HG03103 (cell line): ENCODE measurements around the gene ANKRD26.

Experiments
- ATAC-seq: cut with Tn5 transposase; IDR thresholded peaks from one replicate; pipeline ENCODE4 v1.9.1; 2021; ENCODE audit warnings: low read depth; ENCODE audit not compliant: unreplicated experiment

ANKRD26 gene

GRCh38 chr10:27022048-27022447 lies 78.2 kb downstream of the ANKRD26 start:
- ATAC-seq: no peak

DNA sequence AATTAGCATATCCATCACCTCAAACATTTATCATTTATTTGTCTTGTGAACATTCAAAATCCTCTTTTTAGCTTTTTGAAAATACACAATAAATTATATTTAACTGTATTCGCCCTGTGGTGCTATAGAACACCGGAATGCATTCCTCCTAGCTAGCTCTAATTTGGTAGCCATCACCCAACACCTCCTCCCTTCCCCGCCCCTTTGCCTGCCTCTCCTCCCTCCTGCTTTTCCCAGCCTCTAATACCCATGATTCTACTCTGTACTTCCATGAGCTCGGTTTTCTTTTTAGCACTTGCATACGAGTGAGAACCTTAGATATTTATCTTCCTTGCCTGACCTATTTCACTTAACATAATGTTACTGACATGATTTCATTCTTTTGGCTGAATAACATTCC lies 80.1 kb downstream of the ANKRD26 start:
- ATAC-seq: no peak

DNA sequence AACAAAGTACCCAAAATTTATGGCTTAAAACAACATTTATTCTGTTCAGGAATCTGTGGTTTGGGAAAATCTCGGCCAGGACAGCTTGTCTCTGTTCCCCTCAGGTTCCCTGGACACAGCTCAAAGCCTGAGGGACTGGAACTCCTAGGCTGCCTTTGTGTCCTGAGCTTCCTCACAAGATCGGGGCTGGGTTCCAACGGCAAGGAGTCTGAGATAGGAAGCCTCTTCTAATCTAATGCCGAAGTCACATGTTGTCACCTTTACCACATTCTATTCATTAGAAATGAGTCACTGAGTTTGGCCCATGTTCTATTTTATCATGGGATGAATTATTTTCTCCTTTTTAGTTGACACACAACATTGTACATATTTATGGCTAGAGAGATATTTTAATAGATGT lies 80.5 kb downstream of the ANKRD26 start:
- ATAC-seq: no peak

- ATAC-seq: no peak
Observed at GRCh38 chr10:26997610-26998009, 102.7 kb downstream of the ANKRD26 start.

DNA sequence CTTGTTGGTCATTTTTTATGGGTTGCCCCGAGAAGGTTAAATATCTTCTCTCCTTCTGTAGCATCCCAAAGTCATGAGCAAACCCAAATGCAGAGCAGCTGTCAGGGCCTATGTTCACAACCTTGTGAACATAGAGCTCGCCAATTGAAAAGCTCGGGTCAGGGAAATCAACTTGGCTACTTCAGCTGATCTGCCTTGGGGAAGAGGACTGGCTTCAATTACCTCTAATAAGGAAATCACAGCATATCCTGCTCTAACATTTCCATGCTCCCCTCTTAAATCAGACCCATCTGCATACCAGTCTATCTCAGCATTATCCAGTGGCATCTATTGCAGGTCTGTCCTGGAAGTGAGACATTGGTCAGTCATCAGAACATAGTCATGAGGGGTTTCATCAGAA lies 105.6 kb downstream of the ANKRD26 start:
- no peak for ATAC-seq

- ATAC-seq: no peak
Observed at GRCh38 chr10:26987851-26988250, 112.4 kb downstream of the ANKRD26 start.

DNA sequence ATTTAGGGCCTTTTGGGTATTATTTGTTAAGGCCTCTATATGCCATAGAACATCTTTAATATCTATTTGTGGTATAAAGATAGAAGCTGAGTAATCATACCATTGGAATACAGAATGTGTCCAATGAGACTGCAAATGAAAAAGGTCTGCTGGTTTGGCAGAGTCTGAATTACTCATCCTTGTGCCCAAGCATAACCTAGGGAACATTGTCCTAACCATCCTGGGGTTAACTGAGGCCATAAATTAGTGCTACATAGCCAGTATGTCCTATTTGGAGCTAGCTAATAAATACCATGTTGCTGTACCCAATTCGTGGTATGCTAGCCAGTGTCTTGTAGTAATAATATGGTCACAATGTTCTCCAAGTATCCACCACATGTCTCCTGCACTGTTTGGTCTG lies 117.1 kb downstream of the ANKRD26 start:
- ATAC-seq: no peak

DNA sequence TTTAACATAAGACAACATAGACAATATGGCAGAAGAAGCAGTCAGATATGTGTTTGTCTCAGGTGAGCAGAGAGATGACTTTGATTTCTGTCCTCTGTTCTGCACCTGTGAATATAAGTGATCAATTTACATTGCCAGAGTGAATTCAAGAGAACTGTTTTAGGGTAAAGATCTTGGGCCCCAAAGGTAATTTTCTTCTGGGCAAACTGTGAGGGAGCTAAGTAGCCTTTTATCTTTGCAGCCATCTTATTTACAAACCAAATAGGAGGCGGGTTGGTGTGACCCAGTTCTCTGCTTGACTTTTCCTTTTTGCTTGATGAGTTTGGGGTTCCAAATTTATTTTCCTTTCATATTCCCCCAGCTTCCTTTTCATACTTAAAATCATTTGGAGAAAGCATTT lies 118.2 kb downstream of the ANKRD26 start:
- no peak for ATAC-seq

DNA sequence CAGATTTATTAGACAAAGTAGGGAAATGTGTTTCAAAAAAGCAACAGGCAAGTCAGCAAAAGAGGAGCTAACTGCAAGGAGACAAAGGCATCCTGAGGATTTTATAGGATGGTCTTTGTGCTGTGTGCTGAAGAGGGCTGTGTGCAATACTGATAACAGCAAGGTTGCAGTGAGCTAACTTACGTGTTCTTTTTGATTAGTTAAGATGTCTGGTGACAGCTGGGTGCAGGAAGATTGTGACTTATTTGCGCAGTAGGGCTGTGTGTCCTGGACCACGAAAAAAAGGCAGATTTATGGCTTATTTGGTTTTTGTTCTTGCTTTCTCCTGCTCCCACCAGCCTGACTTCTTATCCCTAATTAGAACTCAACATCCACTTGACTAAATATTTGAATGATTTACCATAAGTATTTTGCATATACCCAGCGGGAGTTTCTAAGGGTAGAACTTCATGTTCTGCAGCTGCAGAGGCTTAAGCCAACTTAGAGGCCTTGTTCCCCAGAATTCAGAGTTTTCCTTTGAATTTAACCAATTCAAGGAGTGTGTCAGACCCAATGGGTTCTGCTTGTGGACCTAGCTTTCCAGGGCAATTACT lies 119.0 kb downstream of the ANKRD26 start:
- ATAC-seq: no peak

DNA sequence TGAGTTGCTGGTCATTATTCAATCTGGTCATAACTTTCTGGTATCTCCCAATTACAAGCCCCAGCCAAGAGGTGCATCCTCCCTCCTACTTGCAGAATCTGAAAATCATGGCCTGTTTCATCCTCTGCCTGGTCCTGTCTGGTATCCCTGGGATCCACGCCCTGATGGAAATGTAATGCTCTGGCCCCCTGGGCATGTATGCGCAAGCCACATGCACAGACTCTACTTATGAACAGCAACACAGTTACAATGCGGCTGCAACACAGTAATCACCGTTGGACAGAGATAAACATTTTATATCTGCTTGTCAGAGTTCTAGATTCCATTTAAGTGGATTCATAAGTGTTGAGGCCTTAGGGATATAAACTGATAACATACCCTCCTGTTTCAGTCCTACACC lies 121.8 kb downstream of the ANKRD26 start:
- ATAC-seq: no peak

DNA sequence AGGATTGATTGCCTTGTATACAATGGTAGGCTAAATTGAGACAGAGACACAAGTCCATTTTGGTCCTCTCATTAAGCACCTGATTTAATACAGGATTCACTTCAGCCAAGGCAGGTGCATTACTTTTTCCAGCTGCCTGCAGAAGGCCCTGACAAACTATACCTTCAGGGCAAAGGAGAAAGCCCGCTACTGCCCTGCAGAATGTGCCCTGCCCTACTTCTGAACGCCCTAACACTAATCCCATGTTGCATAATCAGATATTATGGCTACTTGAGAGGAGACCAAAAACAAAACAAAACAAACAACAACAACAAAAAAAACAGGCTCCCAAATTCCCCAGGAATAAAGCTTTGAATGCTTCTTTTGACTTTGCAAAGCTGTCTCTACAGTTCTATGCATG lies 122.7 kb downstream of the ANKRD26 start:
- no peak for ATAC-seq

GRCh38 chr10:26970667-26971066 lies 129.6 kb downstream of the ANKRD26 start:
- no peak for ATAC-seq

GRCh38 chr10:26969145-26969926 lies 131.0 kb downstream of the ANKRD26 start:
- ATAC-seq: peak; percentile 69

- ATAC-seq: no peak
Observed at GRCh38 chr10:26962835-26963234, 137.5 kb downstream of the ANKRD26 start.

- no peak for ATAC-seq
Observed at GRCh38 chr10:26960308-26960707, 140.0 kb downstream of the ANKRD26 start.

GRCh38 chr10:26959841-26960240 lies 140.5 kb downstream of the ANKRD26 start:
- no peak for ATAC-seq
